ENCODE results near the gene ABCD1.

The ABCD1 gene

GRCh38 chrX:153784325-153784967, 59.8 kb downstream of the ABCD1 start:
- no peak overlapping the region for H3K27ac ChIP-seq (ENCODE audit: low read length)
- no peak overlapping the region for H3K4me3 ChIP-seq (ENCODE audit: low read length)
- H3K9me3 ChIP-seq (ENCODE audit: control insufficient read depth, low read depth, low read length), result no peaks in the 10 kb centered on the region
- H3K9ac ChIP-seq (ENCODE audit: low read length), result no peak overlapping the region
- H3K4me1 ChIP-seq (ENCODE audit: control insufficient read depth, low read depth, low read length), result no peaks in the 10 kb centered on the region
- H3K27me3 ChIP-seq (ENCODE audit: control insufficient read depth, insufficient read depth, low read length), result no peaks in the 10 kb centered on the region
- H3K36me3 ChIP-seq (ENCODE audit: control insufficient read depth, low read depth, low read length), result peaks cover 4% of the 10 kb centered on the region

GRCh38 chrX:153786669-153787068, 62.0 kb downstream of the ABCD1 start:
- H3K9ac ChIP-seq (ENCODE audit: low read length), result no peak overlapping the region

GRCh38 chrX:153789654-153790053, 65.0 kb downstream of the ABCD1 start:
- Histone ChIP-seq H3K9ac (ENCODE audit: low read length) (no peak overlapping the region), H3K27me3 (ENCODE audit: control insufficient read depth, insufficient read depth, low read length) (no peaks in the 10 kb centered on the region), H3K4me3 (ENCODE audit: low read length) (no peak overlapping the region), H3K9me3 (ENCODE audit: control insufficient read depth, low read depth, low read length) (no peaks in the 10 kb centered on the region), H3K4me1 (ENCODE audit: control insufficient read depth, low read depth, low read length) (no peaks in the 10 kb centered on the region), H3K36me3 (ENCODE audit: control insufficient read depth, low read depth, low read length) (peaks cover 4% of the 10 kb centered on the region), H3K27ac (ENCODE audit: low read length) (no peak overlapping the region)

More at GRCh38 chrX:153786669-153787068, 62.0 kb downstream of the ABCD1 start:
- no peak overlapping the region for H3K27ac ChIP-seq (ENCODE audit: low read length)
- no peaks in the 10 kb centered on the region for H3K9me3 ChIP-seq (ENCODE audit: control insufficient read depth, low read depth, low read length)
- H3K4me1 ChIP-seq (ENCODE audit: control insufficient read depth, low read depth, low read length), result no peaks in the 10 kb centered on the region
- no peaks in the 10 kb centered on the region for H3K27me3 ChIP-seq (ENCODE audit: control insufficient read depth, insufficient read depth, low read length)
- H3K36me3 ChIP-seq (ENCODE audit: control insufficient read depth, low read depth, low read length), result peaks cover 4% of the 10 kb centered on the region
- H3K4me3 ChIP-seq (ENCODE audit: low read length), result no peak overlapping the region

GRCh38 chrX:153791104-153791852, 66.6 kb downstream of the ABCD1 start:
- no peak overlapping the region for H3K9ac ChIP-seq (ENCODE audit: low read length)
- no peaks in the 10 kb centered on the region for H3K4me1 ChIP-seq (ENCODE audit: control insufficient read depth, low read depth, low read length)
- no peaks in the 10 kb centered on the region for H3K36me3 ChIP-seq (ENCODE audit: control insufficient read depth, low read depth, low read length)
- H3K27ac ChIP-seq (ENCODE audit: low read length), result no peak overlapping the region
- no peaks in the 10 kb centered on the region for H3K9me3 ChIP-seq (ENCODE audit: control insufficient read depth, low read depth, low read length)
- no peaks in the 10 kb centered on the region for H3K27me3 ChIP-seq (ENCODE audit: control insufficient read depth, insufficient read depth, low read length)
- no peak overlapping the region for H3K4me3 ChIP-seq (ENCODE audit: low read length)

- no peak overlapping the region for H3K27ac ChIP-seq (ENCODE audit: low read length)
- peaks cover 2% of the 10 kb centered on the region for H3K9me3 ChIP-seq (ENCODE audit: control insufficient read depth, low read depth, low read length)
- no peaks in the 10 kb centered on the region for H3K27me3 ChIP-seq (ENCODE audit: control insufficient read depth, insufficient read depth, low read length)
- H3K36me3 ChIP-seq (ENCODE audit: control insufficient read depth, low read depth, low read length), result peaks cover 2% of the 10 kb centered on the region
- no peak overlapping the region for H3K9ac ChIP-seq (ENCODE audit: low read length)
- H3K4me3 ChIP-seq (ENCODE audit: low read length), result no peak overlapping the region
- no peaks in the 10 kb centered on the region for H3K4me1 ChIP-seq (ENCODE audit: control insufficient read depth, low read depth, low read length)
Measured at GRCh38 chrX:153792368-153792767, 67.7 kb downstream of the ABCD1 start.

GRCh38 chrX:153793291-153793690, 68.6 kb downstream of the ABCD1 start:
- Histone ChIP-seq H3K27ac (ENCODE audit: low read length) (no peak overlapping the region), H3K4me1 (ENCODE audit: control insufficient read depth, low read depth, low read length) (no peaks in the 10 kb centered on the region), H3K36me3 (ENCODE audit: control insufficient read depth, low read depth, low read length) (peaks cover 6% of the 10 kb centered on the region), H3K4me3 (ENCODE audit: low read length) (peak overlapping the region; percentile 77), H3K27me3 (ENCODE audit: control insufficient read depth, insufficient read depth, low read length) (no peaks in the 10 kb centered on the region), H3K9me3 (ENCODE audit: control insufficient read depth, low read depth, low read length) (peaks cover 3% of the 10 kb centered on the region), H3K9ac (ENCODE audit: low read length) (peak overlapping the region; percentile 73)

All from iPS-18a (cell line).